GM20000 (cell line): ENCODE measurements around the gene CDHR1.
A peak's percentile ranks its signal among the peaks of the same experiment; 100 is the strongest.

Experiments
- DNase-seq: peaks from one replicate; pipeline ENCODE4 v3.0.0; 2012; ENCODE audit warnings: low spot score
- CTCF ChIP-seq: IDR thresholded peaks from 2 replicates; pipeline ENCODE4 v1.5.1; 2012; ENCODE audit warnings: mild to moderate bottlenecking, control low read depth; ENCODE audit errors: extremely low read depth, missing control alignments

Gene CDHR1

GRCh38 chr10:84258034-84258695, 63.8 kb downstream of the CDHR1 start:
- no peak for DNase-seq
- TF ChIP-seq CTCF: no peak

- DNase-seq: no peak
- no peak for TF ChIP-seq CTCF
These were observed 67.0 kb downstream of the CDHR1 start for GRCh38 chr10:84261236-84261915.

- DNase-seq: no peak
- no peak for TF ChIP-seq CTCF
These were observed 68.0 kb downstream of the CDHR1 start for GRCh38 chr10:84262190-84262956.

- no peak for DNase-seq
- no peak for TF ChIP-seq CTCF
These were observed 69.4 kb downstream of the CDHR1 start for GRCh38 chr10:84263716-84264115.

- peak; percentile 74 for DNase-seq
- peak; percentile 99 for TF ChIP-seq CTCF
These were observed 70.3 kb downstream of the CDHR1 start for GRCh38 chr10:84264611-84265141.

GRCh38 chr10:84265418-84265817, 71.1 kb downstream of the CDHR1 start:
- no peak for TF ChIP-seq CTCF
- no peak for DNase-seq
